Activated T-cell treated with anti-CD3 and anti-CD28 coated beads, Interleukin-2, amount 50 U/mL, for 72 hours (primary cell): Measurements from ENCODE around the gene PRKAR1B. TPM values are rescaled to one million over a fixed set of nuclear protein-coding genes. Genes with fewer than 3 reads are reported as not detected.
"Not testable (repeated sequence)": the region's sequence is repeated elsewhere in the genome, so short reads cannot be mapped to it uniquely, and the experiment has no call there.

Source experiments
- ATAC-seq, 2 donors: fragments of 150-1000 bp; cut with Tn5 transposase; replicated peaks in 1 of 2; 2 replicates each; pipeline ENCODE4 v1.10.0; 2021; ENCODE audit warnings: moderate library complexity in 2 of 2, mild to moderate bottlenecking in 1 of 2
- DNase-seq, 2 donors: peaks; one replicate each; pipeline ENCODE4 v3.0.0; 2021 to 2022; ENCODE audit warnings: mixed read lengths in 1 of 2
- H3K27ac Mint-ChIP-seq: one replicate; pipeline ENCODE4 v1.8.0; 2022; ENCODE audit warnings: mild to moderate bottlenecking, moderate library complexity, mixed read lengths
- H3K27me3 Mint-ChIP-seq: one replicate; pipeline ENCODE4 v1.8.0; 2022; ENCODE audit warnings: low read depth, mixed read lengths
- H3K36me3 Mint-ChIP-seq, 2 donors: one replicate each; pipeline ENCODE4 v1.8.0; 2022; ENCODE audit warnings: mixed read lengths in 2 of 2, mild to moderate bottlenecking in 1 of 2; ENCODE audit not compliant: insufficient read depth in 2 of 2
- H3K4me1 Mint-ChIP-seq: one replicate; pipeline ENCODE4 v1.8.0; 2022; ENCODE audit warnings: low read depth, mixed read lengths
- H3K4me3 Mint-ChIP-seq, 2 donors: one replicate each; pipeline ENCODE4 v1.8.0; 2022; ENCODE audit warnings: mild to moderate bottlenecking in 2 of 2, mixed read lengths in 2 of 2, moderate library complexity in 2 of 2
- H3K9me3 Mint-ChIP-seq, 2 donors: one replicate each; pipeline ENCODE4 v1.8.0; 2022; ENCODE audit warnings: mixed read lengths in 2 of 2
- total RNA-seq, 2 donors: library from RNA; stranded (reverse); gene quantifications; one replicate each; pipeline ENCODE4 v1.2.3, GENCODE V29; 2022

The PRKAR1B gene
- total RNA-seq, 2 donors from 2014 or later, result 33.6 to 43.5 TPM

DNA sequence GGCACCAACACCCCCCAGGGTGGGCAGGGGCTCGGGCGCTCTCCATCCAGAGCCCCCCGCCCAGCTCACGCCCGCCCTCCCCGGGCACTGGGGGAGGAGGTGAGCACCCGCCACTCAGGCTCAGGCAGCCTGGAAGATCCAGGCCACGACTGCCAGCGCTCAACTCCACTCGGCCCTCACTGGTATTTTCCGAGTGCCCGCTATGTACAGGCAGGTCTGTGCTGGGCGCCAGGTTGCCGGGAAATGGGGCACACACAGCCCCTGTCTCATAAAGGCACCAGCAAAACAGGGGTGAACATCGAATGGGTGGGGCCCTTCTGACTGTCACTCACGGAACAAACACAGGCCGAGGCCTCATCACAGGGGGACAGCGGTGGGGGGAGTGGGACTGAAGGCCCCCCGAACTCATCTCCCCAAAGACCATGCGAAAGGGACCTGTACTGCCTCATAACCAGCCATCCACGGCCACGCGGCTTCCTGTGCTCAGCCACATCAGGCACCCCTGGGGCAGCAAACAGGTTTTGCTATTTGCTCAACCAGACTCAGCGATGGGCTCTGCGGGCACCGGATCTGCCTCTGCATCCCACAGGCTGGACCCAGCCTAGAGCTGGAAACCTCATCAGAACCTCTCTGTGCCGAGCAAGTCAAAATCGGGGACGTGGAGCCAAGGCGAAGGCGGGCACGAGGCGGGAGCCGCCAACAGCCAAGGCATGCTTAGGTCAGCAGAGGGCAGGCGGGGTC, 99.2 kb downstream of the PRKAR1B start:
- DNase-seq (no peak), ATAC-seq (no peak)
- no peak overlapping the region for H3K27ac Mint-ChIP-seq
- H3K36me3 Mint-ChIP-seq, result peaks cover 24 to 36% of the 10 kb centered on the region in 2 donors
- H3K4me3 Mint-ChIP-seq, result no peak overlapping the region
- H3K9me3 Mint-ChIP-seq, result peaks cover 7 to 20% of the 10 kb centered on the region in 2 donors
- H3K4me1 Mint-ChIP-seq, result peaks cover 4% of the 10 kb centered on the region
- H3K27me3 Mint-ChIP-seq, result no peaks in the 10 kb centered on the region

DNA sequence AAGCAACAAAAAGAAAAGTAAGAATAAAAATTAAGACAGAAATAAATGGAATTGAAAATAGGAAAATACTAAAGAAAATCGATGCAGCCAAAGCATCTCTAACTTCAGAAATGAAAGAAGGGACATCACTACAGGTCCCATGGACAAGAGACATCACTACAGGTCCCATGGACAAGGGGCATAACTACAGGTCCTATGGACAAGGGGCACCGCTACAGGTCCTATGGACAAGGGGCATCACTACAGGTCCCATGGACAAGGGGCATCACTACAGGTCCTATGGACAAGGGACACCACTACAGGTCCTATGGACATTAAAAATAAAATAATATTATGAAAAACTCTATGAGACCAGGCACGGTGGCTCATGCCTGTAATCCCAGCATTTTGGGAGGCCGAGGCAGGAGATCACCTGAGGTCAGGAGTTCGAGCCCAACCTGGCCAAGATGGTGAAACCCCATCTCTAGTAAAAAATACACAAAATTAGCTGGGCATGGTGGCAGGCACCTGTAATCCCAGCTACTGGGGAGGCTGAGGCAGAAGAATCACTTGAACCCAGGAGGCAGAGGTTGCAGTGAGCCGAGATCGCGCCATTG, 101.6 kb downstream of the PRKAR1B start:
- DNase-seq (no peak), ATAC-seq (no peak)
- no peak overlapping the region for H3K27ac Mint-ChIP-seq
- no peak overlapping the region for H3K4me3 Mint-ChIP-seq
- no peaks in the 10 kb centered on the region for H3K27me3 Mint-ChIP-seq
- peaks cover 7 to 32% of the 10 kb centered on the region in 2 donors for H3K9me3 Mint-ChIP-seq
- peaks cover 5% of the 10 kb centered on the region for H3K4me1 Mint-ChIP-seq
- peaks cover 37 to 58% of the 10 kb centered on the region in 2 donors for H3K36me3 Mint-ChIP-seq

DNA sequence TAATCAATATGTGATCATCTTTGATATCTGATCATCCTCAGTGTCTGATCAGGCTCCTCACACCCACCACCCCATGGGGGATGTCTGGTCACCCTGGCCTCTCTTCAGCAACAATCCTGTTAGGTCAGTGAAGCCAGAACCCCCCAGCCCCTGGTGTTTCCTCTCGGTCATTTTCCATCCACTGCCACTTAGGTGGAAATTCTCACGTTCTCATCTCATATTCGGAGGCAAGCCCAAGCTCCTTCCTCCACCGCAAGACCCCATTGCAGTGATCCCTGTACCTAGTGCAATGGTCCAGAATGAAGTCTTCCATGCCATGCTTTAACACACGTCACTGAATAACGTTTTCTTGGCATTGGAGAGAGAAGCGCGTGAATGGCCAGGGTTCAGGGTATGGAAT, 103.6 kb downstream of the PRKAR1B start:
- H3K9me3 Mint-ChIP-seq, result peaks cover 14 to 38% of the 10 kb centered on the region in 2 donors
- no peak for DNase-seq
- no peak overlapping the region for H3K4me3 Mint-ChIP-seq
- peaks cover 24% of the 10 kb centered on the region for H3K4me1 Mint-ChIP-seq
- peaks cover 50 to 71% of the 10 kb centered on the region in 2 donors for H3K36me3 Mint-ChIP-seq
- no peak for ATAC-seq
- H3K27me3 Mint-ChIP-seq, result no peaks in the 10 kb centered on the region
- no peak overlapping the region for H3K27ac Mint-ChIP-seq

DNA sequence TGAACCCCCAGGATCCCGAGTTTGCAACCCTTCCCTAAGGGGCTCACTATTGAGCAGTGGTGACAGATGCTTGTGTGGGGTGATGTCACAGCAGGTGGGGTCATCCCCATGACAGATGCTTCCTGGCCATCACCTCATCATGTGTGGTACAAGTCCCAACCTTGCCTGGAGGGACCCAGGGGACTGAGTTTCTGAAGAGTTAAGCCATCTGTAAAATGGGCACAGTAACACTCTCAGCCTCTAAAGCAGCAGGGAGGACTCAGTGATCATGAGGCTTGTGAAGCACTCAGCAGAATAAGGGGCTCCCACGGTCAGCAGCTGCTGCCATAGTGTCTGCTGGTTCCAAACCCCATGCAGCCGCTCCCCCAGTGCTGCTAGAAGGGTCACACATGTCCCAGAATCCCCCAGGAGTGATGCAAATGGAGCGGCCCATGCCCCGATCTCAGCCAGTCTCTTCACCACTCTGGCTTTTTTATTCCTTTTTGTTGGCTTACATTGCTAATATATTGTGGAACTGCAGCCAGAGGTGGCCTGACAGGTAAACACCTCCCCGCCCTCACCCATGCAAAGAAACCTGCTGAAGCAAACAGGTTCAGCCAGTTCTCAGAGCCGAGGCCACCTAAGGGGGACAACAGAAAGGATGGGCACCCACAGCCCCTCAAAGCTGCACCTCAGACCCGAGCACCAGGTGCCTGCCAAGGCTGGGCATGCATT, 105.4 kb downstream of the PRKAR1B start:
- H3K36me3 Mint-ChIP-seq, result peaks cover 53 to 74% of the 10 kb centered on the region in 2 donors
- no peak for DNase-seq
- no peak for ATAC-seq
- peaks cover 14 to 38% of the 10 kb centered on the region in 2 donors for H3K9me3 Mint-ChIP-seq
- H3K27ac Mint-ChIP-seq, result no peak overlapping the region
- H3K4me3 Mint-ChIP-seq, result no peak overlapping the region
- peaks cover 41% of the 10 kb centered on the region for H3K4me1 Mint-ChIP-seq
- H3K27me3 Mint-ChIP-seq, result no peaks in the 10 kb centered on the region

DNA sequence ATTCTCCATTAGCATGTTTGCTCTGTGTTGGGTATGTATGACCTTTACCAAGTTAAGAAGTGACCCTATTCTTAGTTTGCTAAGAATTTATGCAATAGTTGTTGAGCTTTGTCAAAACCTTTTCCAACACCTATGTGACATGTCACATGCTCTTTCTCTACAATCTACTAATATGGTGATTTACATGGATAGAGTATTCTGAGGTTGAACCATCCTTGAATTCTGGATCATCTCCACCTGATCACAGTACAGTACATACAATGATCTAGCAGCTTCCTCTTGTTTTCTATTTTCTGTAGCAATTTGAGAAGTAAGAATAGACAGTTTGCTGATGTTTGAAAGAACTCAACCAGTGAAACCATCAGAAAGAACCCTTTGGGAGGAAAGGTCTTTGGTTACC, 106.2 kb downstream of the PRKAR1B start:
- Mint-ChIP-seq H3K36me3 (peaks cover 51 to 69% of the 10 kb centered on the region in 2 donors), H3K27ac (peak overlapping the region; percentile 99), H3K4me3 (no peak overlapping the region), H3K9me3 (peaks cover 14 to 37% of the 10 kb centered on the region in 2 donors), H3K4me1 (peaks cover 46% of the 10 kb centered on the region), H3K27me3 (no peaks in the 10 kb centered on the region)
- DNase-seq (no peak), ATAC-seq (no peak)

DNA sequence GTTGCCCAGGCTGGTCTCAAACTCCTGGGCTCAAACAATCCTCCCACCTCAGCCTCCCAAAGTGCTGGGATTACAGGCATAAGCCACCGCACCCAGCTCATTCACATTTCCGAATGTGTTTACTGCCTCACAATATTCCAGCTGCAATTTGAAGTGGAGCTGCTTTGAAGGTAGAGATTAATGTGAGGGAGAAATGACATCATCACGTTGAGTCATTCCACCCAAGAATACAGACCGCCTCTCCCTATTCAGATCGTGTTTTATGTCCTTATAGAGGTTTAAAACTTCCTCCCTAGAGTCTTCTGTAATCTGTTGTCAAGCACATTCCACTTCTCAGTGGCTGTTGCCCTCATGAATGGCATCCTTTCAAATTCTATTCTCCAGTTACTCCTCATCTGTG, 107.0 kb downstream of the PRKAR1B start:
- Mint-ChIP-seq H3K4me3 (peak overlapping the region; percentile 88 to 95), H3K36me3 (peaks cover 47 to 62% of the 10 kb centered on the region in 2 donors), H3K4me1 (peaks cover 52% of the 10 kb centered on the region), H3K27me3 (no peaks in the 10 kb centered on the region), H3K27ac (peak overlapping the region; percentile 99), H3K9me3 (peaks cover 12 to 35% of the 10 kb centered on the region in 2 donors)
- DNase-seq (peak in 1 of 2 donors; percentile 54), ATAC-seq (peak; percentile 68 to 74)

DNA sequence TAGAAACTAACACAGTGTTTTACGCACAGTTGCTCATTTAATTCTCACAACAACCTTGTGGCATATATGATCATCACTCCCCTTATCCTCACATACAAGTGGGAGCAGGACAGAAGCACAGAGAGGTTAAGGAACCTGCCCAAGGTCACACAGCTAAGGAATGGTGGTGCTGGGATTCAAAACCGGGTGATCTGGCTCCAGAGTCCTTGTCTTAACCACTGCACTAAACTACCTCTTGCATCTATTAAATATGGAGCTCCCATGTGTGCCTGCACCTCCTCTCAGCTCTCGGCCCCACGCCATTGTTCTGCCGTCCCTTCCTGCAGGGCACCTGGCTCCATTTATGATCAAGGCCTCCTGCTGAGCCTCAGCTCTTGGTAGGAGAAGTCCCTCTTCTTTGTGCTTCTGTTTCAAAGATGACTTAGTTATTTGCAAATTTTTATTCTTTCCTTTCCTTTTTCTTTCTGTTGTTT, 107.7 kb downstream of the PRKAR1B start:
- H3K4me1 Mint-ChIP-seq, result peaks cover 58% of the 10 kb centered on the region
- no peak for ATAC-seq
- H3K27ac Mint-ChIP-seq, result peak overlapping the region; percentile 99
- H3K36me3 Mint-ChIP-seq, result peaks cover 42 to 56% of the 10 kb centered on the region in 2 donors
- no peak for DNase-seq
- no peaks in the 10 kb centered on the region for H3K27me3 Mint-ChIP-seq
- peaks cover 7 to 28% of the 10 kb centered on the region in 2 donors for H3K9me3 Mint-ChIP-seq
- H3K4me3 Mint-ChIP-seq, result peak overlapping the region; percentile 88 to 95

DNA sequence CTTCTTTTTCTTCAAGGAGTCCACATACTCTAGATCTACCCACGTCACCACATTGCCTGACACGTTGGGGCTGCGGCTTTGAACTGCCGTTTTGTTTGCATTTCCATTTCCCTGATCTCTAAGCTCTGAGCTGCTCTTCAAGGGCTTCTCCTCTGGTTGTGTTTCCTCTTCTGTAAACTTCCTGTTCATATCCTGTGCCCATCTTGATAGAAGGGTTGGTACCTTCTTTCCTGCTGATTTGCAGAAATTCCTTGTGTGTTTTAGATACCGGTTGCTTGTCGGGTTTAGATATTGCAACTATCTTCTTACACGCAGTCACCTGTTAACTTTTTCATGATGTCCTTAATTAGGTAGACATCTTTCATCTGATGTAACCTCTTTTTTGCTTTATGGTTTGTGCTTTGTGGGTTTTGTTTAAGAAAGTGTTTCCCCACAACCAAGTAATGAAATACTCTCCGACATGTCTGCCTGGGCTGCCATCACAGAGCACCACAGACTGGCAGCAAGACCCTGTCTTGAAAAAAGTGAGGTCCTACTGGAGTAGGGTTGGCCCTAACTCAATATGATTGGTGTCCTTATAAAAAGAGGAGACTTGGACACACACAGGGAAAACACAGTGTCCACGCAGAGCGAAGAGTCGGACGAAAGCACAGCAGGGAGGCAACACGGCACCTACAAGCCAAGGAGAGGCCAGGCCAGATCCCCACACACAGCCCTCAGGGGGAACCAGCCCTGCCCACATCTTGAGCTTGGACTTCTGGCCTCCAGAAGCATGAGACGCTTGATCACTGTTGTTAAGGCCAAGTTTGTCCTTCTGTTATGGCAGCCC, 108.3 kb downstream of the PRKAR1B start:
- Mint-ChIP-seq H3K27ac (peak overlapping the region; percentile 99), H3K9me3 (peaks cover 7 to 27% of the 10 kb centered on the region in 2 donors), H3K4me1 (peaks cover 62% of the 10 kb centered on the region), H3K36me3 (peaks cover 40 to 49% of the 10 kb centered on the region in 2 donors), H3K27me3 (no peaks in the 10 kb centered on the region), H3K4me3 (peak overlapping the region; percentile 88 to 95)
- DNase-seq (peak; percentile 70 to 72), ATAC-seq (peak; percentile 76)

DNA sequence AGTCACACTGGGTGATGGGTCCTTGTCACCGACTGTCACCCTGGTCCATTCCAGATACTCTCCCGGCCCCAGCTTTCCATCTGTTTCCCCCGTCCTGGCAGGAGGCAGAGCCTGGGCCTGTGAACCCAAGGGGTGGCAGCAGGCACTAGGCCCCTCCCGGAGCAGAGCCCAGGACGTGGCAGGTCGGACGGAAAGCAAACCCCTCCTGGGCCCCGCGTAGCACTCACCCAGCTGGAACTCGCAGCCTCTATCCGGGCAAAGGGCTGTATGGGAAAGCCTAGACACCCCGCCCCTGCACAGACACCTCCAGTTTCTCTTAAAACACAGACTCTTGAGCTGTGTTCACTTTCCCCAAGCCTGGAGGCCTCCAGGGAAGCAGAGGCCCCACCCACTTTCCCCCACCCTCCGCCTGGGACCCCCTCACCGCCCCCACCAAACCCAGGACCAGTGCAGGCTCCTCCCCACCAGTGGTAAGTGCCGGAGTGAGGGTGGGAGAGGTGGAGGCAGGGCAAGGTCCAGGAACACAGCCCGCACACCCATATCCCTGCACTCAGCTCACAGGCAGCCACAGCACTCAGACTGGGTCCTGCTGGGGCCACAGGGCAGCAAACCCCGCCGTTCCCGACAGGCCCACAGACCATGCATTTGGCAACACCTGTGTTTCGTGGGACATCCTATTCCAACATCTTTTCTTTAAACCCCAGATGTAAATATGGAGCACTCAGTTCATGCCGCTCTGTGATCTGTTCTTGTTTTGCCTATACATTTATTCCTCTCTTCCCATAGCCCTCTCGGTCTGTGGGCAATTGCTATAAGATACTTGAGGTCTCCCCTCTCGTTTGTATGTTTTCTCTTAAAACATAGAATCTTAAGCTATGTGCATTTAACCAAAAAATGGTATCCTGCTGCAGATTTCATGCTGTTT, 109.2 kb downstream of the PRKAR1B start:
- Mint-ChIP-seq H3K27ac (peak overlapping the region; percentile 99), H3K27me3 (no peaks in the 10 kb centered on the region), H3K9me3 (peaks cover 7 to 19% of the 10 kb centered on the region in 2 donors), H3K4me1 (peaks cover 70% of the 10 kb centered on the region), H3K36me3 (peaks cover 31 to 40% of the 10 kb centered on the region in 2 donors), H3K4me3 (peak overlapping the region; percentile 88 to 95)
- ATAC-seq (peak; percentile 50 to 52), DNase-seq (peak; percentile 47 to 55)

DNA sequence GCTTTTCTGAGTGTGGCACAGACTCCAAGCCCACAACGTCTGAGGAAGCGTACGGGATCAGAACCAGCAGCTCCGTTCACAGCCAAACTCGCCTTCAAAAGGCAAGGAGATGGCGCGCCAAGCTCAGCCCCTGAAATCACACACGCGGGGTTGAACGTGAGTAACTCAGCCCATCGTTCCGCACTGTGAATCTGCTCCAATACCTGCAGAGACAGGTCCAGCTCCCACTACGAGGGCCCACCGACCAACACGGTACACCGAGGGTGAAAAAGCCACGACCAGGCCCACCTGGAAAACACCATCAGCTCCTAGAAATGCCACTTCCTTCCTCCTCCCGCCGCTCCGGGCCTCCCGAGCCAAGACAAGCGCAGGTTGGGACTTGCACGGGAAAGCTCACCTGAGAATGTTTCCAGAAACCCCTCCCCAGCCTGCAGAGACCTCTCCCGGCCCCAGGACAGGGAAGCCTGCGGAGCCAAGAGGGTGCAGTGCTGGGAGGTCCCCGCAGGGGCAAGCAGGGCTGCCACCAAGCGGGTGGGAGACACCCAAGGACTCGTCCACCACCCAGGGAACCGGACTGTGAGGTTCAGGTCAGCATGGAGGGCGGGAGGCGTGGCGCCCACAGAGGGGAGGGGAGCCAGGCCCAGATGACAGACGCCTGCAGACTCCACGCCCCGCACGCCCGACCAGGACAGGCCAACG, 113.5 kb downstream of the PRKAR1B start:
- H3K4me1 Mint-ChIP-seq, result peaks cover 82% of the 10 kb centered on the region

DNA sequence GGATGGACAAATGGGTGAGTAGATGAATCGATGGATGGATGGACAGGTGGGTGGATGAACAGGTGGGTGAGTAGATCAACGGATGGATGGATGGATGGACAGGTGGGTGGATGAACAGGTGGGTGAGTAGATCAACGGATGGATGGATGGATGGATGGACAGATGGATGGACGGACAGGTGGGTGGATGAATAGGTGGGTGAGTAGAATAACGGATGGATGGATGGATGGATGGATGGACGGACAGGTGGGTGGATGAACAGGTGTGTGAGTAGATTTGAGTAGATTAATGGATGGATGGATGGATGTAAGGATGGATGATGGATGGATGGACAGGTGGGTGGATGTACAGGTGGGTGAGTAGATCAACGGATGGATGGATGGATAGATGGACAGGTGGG, 115.2 kb downstream of the PRKAR1B start:
- Mint-ChIP-seq H3K4me1 (peaks cover 81% of the 10 kb centered on the region), H3K36me3 (peaks cover 12 to 19% of the 10 kb centered on the region in 2 donors)

More for the DNA sequence above, 113.5 kb downstream of the PRKAR1B start:
- Mint-ChIP-seq H3K36me3 (peaks cover 16 to 19% of the 10 kb centered on the region in 2 donors), H3K4me3 (peak overlapping the region in 1 of 2 donors; percentile 36), H3K9me3 (peaks cover 10% of the 10 kb centered on the region in 2 donors), H3K27me3 (no peaks in the 10 kb centered on the region), H3K27ac (peak overlapping the region; percentile 64)
- no peak for ATAC-seq
- DNase-seq, result no peak

More for the DNA sequence above, 115.2 kb downstream of the PRKAR1B start:
- not testable (repeated sequence) for H3K4me3 Mint-ChIP-seq, H3K27me3 Mint-ChIP-seq, DNase-seq, ATAC-seq, H3K27ac Mint-ChIP-seq
- H3K9me3 Mint-ChIP-seq, result peaks cover 10% of the 10 kb centered on the region in 2 donors
